SK-N-SH treated with all-trans-retinoic acid at 6 μM for 48 hours (cell line): Measurements from ENCODE around the gene WASF2.

Experiments used
- PATZ1 ChIP-seq: fragments of 250-450 bp; sonication (Bioruptor Pico); IDR thresholded peaks from 2 replicates; pipeline ENCODE4 v1.8.0; 2020; ENCODE audit warnings: mild to moderate bottlenecking, moderate library complexity, borderline replicate concordance
- POU6F1 ChIP-seq: fragments of 250-450 bp; sonication (Bioruptor Pico); IDR thresholded peaks from 2 replicates; pipeline ENCODE4 v1.8.0; 2021; ENCODE audit warnings: low read depth, mild to moderate bottlenecking, moderate library complexity, borderline replicate concordance

DNA sequence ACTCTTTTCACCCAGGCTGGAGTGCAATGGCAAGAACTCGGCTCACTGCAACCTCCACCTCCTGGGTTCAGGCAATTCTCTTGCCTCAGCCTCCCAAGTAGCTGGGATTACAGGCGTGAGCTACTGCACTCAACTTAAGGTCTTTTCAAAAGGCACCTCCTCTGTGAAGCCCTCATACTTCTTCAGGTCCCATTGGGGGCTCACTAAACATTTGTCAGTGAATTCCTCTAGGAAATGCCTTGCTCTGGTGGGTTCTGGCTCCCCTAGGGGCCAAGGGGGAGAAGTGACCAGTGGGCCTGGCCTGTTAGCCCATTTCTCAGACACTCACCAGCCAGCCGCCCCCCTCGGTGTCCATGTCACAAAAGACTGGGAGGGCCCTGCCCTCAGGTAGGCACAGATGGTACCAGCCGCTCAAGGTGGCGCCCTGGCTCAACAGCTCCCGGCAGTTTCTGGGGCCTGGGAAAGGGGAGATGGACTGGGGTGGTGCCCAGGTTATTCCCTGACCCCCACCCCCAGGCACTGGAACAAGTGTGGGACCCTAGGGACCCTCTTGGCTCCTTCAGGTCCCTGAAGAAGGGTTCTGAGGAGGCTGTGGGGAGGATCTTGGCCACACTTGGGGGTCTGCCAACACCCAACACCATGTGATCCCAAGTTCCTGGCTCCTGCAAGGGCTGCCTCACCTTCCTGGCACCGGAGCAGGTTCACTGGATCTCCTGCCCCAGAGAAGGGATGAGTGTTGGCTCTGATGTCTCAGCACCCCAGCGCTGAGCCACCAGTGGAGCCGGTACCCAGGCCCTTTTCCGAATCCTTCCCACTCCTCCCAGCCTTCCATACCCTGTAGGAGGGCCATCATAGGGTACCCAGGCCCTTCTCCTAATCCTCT, 116.9 kb downstream of the WASF2 start:
- TF ChIP-seq POU6F1 (CRISPR knock-in tag) (no peak), PATZ1 (CRISPR knock-in tag) (no peak)
